Ramos (cell line): Measurements from ENCODE around the gene ISCA1.
"Not testable (repeated sequence)": the region's sequence is repeated elsewhere in the genome, so short reads cannot be mapped to it uniquely, and the experiment has no call there.

Source experiments
- in situ Hi-C: fragments of 300-500 bp; cut with MboI; formaldehyde crosslinking; loops from one replicate; pipeline ENCODE4 v1.14.3; 2022; ENCODE audit warnings: low sequenced_read_pairs; ENCODE audit not compliant: unreplicated experiment

ISCA1 gene

GRCh38 chr9:86282077-86282978 is at the start of gene ISCA1:
Gene ISCA1, minus strand, starts transcription at chr9:86282538. Its CDS starts 80 bp downstream, at chr9:86282458.
- in situ Hi-C loops = no loop called here

- in situ Hi-C loops = no loop called here
Observed at GRCh38 chr9:86330186-86330585, 47.8 kb upstream of the ISCA1 start.

GRCh38 chr9:86329649-86330048 is 47.3 kb upstream of the ISCA1 start:
- in situ Hi-C loops = no loop called here

- in situ Hi-C loops = no loop called here
Observed at GRCh38 chr9:86328156-86328555, 45.8 kb upstream of the ISCA1 start.

GRCh38 chr9:86326536-86326935 is 44.2 kb upstream of the ISCA1 start:
- in situ Hi-C loops = no loop called here

GRCh38 chr9:86324901-86325300 is 42.6 kb upstream of the ISCA1 start:
- in situ Hi-C loops = no loop called here

- in situ Hi-C loops = no loop called here
Observed at GRCh38 chr9:86324308-86324707, 42.0 kb upstream of the ISCA1 start.

GRCh38 chr9:86322973-86323644 is 40.8 kb upstream of the ISCA1 start:
- in situ Hi-C loops = no loop called here

GRCh38 chr9:86321373-86321772 is 39.0 kb upstream of the ISCA1 start:
- in situ Hi-C loops = no loop called here

GRCh38 chr9:86318187-86318586 is 35.8 kb upstream of the ISCA1 start:
- in situ Hi-C loops = no loop called here

GRCh38 chr9:86315078-86315477 is 32.7 kb upstream of the ISCA1 start:
- in situ Hi-C loops = no loop called here

- in situ Hi-C loops = not testable (repeated sequence)
Observed at GRCh38 chr9:86312959-86313358, 30.6 kb upstream of the ISCA1 start.

GRCh38 chr9:86308687-86309086 is 26.3 kb upstream of the ISCA1 start:
- in situ Hi-C loops = no loop called here

- in situ Hi-C loops = no loop called here
Observed at GRCh38 chr9:86304236-86304730, 21.9 kb upstream of the ISCA1 start.

GRCh38 chr9:86303316-86303975 is 21.1 kb upstream of the ISCA1 start:
- in situ Hi-C loops = no loop called here

- in situ Hi-C loops = no loop called here
Observed at GRCh38 chr9:86301686-86302085, 19.3 kb upstream of the ISCA1 start.

- in situ Hi-C loops = no loop called here
Observed at GRCh38 chr9:86300701-86301100, 18.4 kb upstream of the ISCA1 start.

GRCh38 chr9:86298873-86299272 is 16.5 kb upstream of the ISCA1 start:
- in situ Hi-C loops = no loop called here

- in situ Hi-C loops = not testable (repeated sequence)
Observed at GRCh38 chr9:86290341-86290740, 8.0 kb upstream of the ISCA1 start.

GRCh38 chr9:86288499-86289198 is 6.3 kb upstream of the ISCA1 start:
- in situ Hi-C loops = no loop called here
